ENCODE measurements around the gene DNER. TPM values are rescaled to one million over a fixed set of nuclear protein-coding genes. Genes with fewer than 3 reads are reported as not detected.

DNER gene
- total and polyA plus RNA-seq, 2 of the 13 experiments (the other 11 are each of a cell fraction or from before 2014, with no cell fraction given), result not detected

GRCh38 chr2:229514273-229514895 is 200.0 kb downstream of the DNER start:
- FAIRE-seq (peak; percentile 15), DNase-seq (ENCODE audit: low spot score) (no peak), ATAC-seq (no peak)
- ChIA-PET POLR2A (no interaction called here), CTCF (ENCODE audit: low intra/inter-chr PET ratio, low total read pairs) (no interaction called here)
- Histone ChIP-seq H4K20me1 (ENCODE audit: insufficient read depth, low read length) (no peaks in the 10 kb centered on the region), H3K79me2 (ENCODE audit: insufficient read depth, low read length) (no peaks in the 10 kb centered on the region), H3K9me3 (ENCODE audit: low read length) (no peaks in the 10 kb centered on the region), H3K4me1 (ENCODE audit: insufficient read depth, low read length) (no peaks in the 10 kb centered on the region), H3K4me3 (replicated peaks in 1 of 3; ENCODE audit: insufficient read depth in 1 of 3, low read depth in 2 of 3, low read length in 3 of 3) (no peak overlapping the region), H3K36me3 (replicated peaks in 1 of 2; ENCODE audit: control insufficient read depth in 1 of 2, insufficient read depth in 2 of 2, low read length in 2 of 2) (no peaks in the 10 kb centered on the region), H3K27ac (ENCODE audit: extremely low read length, insufficient read depth, low read length) (no peak overlapping the region), H3K27me3 (ENCODE audit: control insufficient read depth in 1 of 2, insufficient read depth in 2 of 2, low read length in 2 of 2) (no peaks in the 10 kb centered on the region), H3K4me2 (ENCODE audit: low read depth, low read length) (no peak overlapping the region), H2AFZ (ENCODE audit: low read length) (no peak overlapping the region), H3K9ac (ENCODE audit: insufficient read depth, low read depth, low read length) (no peak overlapping the region)
- BruUV-seq (replicated peaks), result no TSS peak
- TF ChIP-seq MLXIP (CRISPR knock-in tag; IDR thresholded peaks at IDR 0.05; ENCODE audit: borderline replicate concordance), result no peak
- TF ChIP-seq ZNF609 (CRISPR knock-in tag; IDR thresholded peaks at IDR 0.05; ENCODE audit: borderline replicate concordance), result no peak
- intact Hi-C loops (cut with micrococcal nuclease; ENCODE audit: unreplicated experiment) (no loop called here), in situ Hi-C loops (cut with HindIII; ENCODE audit: extremely low pct_ligation_motif_present, low pct_unique_long_range_greater_than_20kb) (no loop called here)
- WGBS (ENCODE audit: low lambda C conversion rate), result 0% methylated on average over 2 of the region's 2 CpGs

All from HepG2 (cell line).